Neural cell (in vitro differentiated cells): Measurements from ENCODE around the gene SEMA3B. TPM values are rescaled to one million over a fixed set of nuclear protein-coding genes. Genes with fewer than 3 reads are reported as not detected.

Experiments used
- H2AFZ ChIP-seq: fragments of 200-600, 300-800 bp; sonication (generic), shearing (Covaris generic); 2 replicates; pipeline ENCODE4 v1.6.0; 2014; ENCODE audit warnings: low read depth, mild to moderate bottlenecking, antibody characterized with exemption, low read length, moderate library complexity
- H3F3A ChIP-seq: fragments of 200-600 bp; shearing (Covaris generic); 2 replicates; pipeline ENCODE4 v1.6.1; 2016; ENCODE audit warnings: mild to moderate bottlenecking, moderate library complexity, mixed read lengths, antibody characterized with exemption, low read length; ENCODE audit not compliant: insufficient read depth, poor library complexity, severe bottlenecking
- H3K27ac ChIP-seq: fragments of 200-600, 300-800 bp; sonication (generic), shearing (Covaris generic); 2 replicates; pipeline ENCODE4 v1.5.1; 2014; ENCODE audit warnings: mild to moderate bottlenecking, low read length, moderate library complexity
- H3K27me3 ChIP-seq: fragments of 300-800, 200-600 bp; sonication (generic), shearing (Covaris generic); 2 replicates; pipeline ENCODE4 v1.6.0; 2014; ENCODE audit warnings: mild to moderate bottlenecking, low read depth, low read length, moderate library complexity; ENCODE audit not compliant: insufficient read depth
- H3K36me3 ChIP-seq: fragments of 300-800, 200-600 bp; sonication (generic), shearing (Covaris generic); 2 replicates; pipeline ENCODE4 v1.5.1; 2014; ENCODE audit warnings: mild to moderate bottlenecking, antibody characterized with exemption, low read length, moderate library complexity; ENCODE audit not compliant: insufficient read depth
- H3K4me2 ChIP-seq: fragments of 300-800, 200-600 bp; sonication (generic), shearing (Covaris generic); 2 replicates; pipeline ENCODE4 v1.6.0; 2014; ENCODE audit warnings: mild to moderate bottlenecking, low read length
- H3K4me3 ChIP-seq: fragments of 300-800, 200-600 bp; sonication (generic), shearing (Covaris generic); 2 replicates; pipeline ENCODE4 v1.5.1; 2014; ENCODE audit warnings: mild to moderate bottlenecking, low read length, moderate library complexity
- H3K79me2 ChIP-seq: fragments of 200-600 bp; shearing (Covaris generic); replicated peaks from 2 replicates; pipeline ENCODE4 v1.6.0; 2014; ENCODE audit warnings: mild to moderate bottlenecking, low read length, moderate library complexity; ENCODE audit not compliant: insufficient read depth
- H3K9ac ChIP-seq: fragments of 300-800, 200-600 bp; sonication (generic), shearing (Covaris generic); 2 replicates; pipeline ENCODE4 v1.6.1; 2016; ENCODE audit warnings: mild to moderate bottlenecking, low read length, mixed read lengths
- H3K9me2 ChIP-seq: fragments of 200-600 bp; shearing (Covaris generic); 2 replicates; pipeline ENCODE4 v1.6.1; 2016; ENCODE audit warnings: mild to moderate bottlenecking, low read length, mixed read lengths; ENCODE audit not compliant: insufficient read depth
- H3K9me3 ChIP-seq: fragments of 200-600, 300-800 bp; sonication (generic), shearing (Covaris generic); 2 replicates; pipeline ENCODE4 v1.6.1; 2016; ENCODE audit warnings: mild to moderate bottlenecking, mixed run types, low read length, moderate library complexity, mixed read lengths
- H4K20me1 ChIP-seq: fragments of 200-600 bp; shearing (Covaris generic); 2 replicates; pipeline ENCODE4 v1.6.1; 2016; ENCODE audit warnings: mild to moderate bottlenecking, mixed run types; ENCODE audit not compliant: insufficient read depth
- CTCF ChIP-seq: fragments of 450-650 bp; IDR thresholded peaks from 2 replicates; pipeline ENCODE4 v1.5.1; 2014; ENCODE audit warnings: antibody characterized with exemption, mild to moderate bottlenecking, moderate library complexity; ENCODE audit not compliant: poor library complexity, severe bottlenecking
- EP300 ChIP-seq: fragments of 450-650 bp; conservative IDR thresholded peaks from 2 replicates; pipeline ENCODE4 v1.6.1; 2014; ENCODE audit warnings: antibody characterized with exemption, mild to moderate bottlenecking, moderate library complexity; ENCODE audit not compliant: poor library complexity, severe bottlenecking
- EZH2 ChIP-seq: fragments of 200-600, 300-800 bp; shearing (Covaris generic), sonication (generic); IDR thresholded peaks from 2 replicates; pipeline ENCODE4 v1.6.1; 2014; ENCODE audit warnings: antibody characterized with exemption, low read length, borderline replicate concordance, mild to moderate bottlenecking; ENCODE audit not compliant: insufficient read depth, poor library complexity, severe bottlenecking
- MXI1 ChIP-seq: fragments of 450-650 bp; conservative IDR thresholded peaks from 2 replicates; pipeline ENCODE4 v1.6.1; 2014; ENCODE audit warnings: antibody characterized with exemption, mild to moderate bottlenecking; ENCODE audit not compliant: poor library complexity, severe bottlenecking
- POLR2AphosphoS5 ChIP-seq: IDR thresholded peaks from 2 replicates; pipeline ENCODE4 v1.6.1; 2012
- RAD21 ChIP-seq: fragments of 450-650 bp; conservative IDR thresholded peaks from 2 replicates; pipeline ENCODE4 v1.6.1; 2014; ENCODE audit warnings: antibody characterized with exemption, mild to moderate bottlenecking, moderate library complexity
- REST ChIP-seq: IDR thresholded peaks from 2 replicates; pipeline ENCODE4 v1.6.1; 2012; ENCODE audit warnings: borderline replicate concordance
- SMC3 ChIP-seq: fragments of 450-650 bp; conservative IDR thresholded peaks from 2 replicates; pipeline ENCODE4 v1.6.1; 2014; ENCODE audit warnings: antibody characterized with exemption, mild to moderate bottlenecking, moderate library complexity; ENCODE audit not compliant: poor library complexity
- TAF1 ChIP-seq: IDR thresholded peaks from 2 replicates; pipeline ENCODE4 v1.6.1; 2012; ENCODE audit warnings: low read depth
- polyA plus RNA-seq: library from polyadenylated mRNA; depleted of rRNA; stranded (reverse); fragments of >200 nt; gene quantifications from 2 replicates; pipeline ENCODE4 v1.2.3, GENCODE V29; 2014

The SEMA3B gene
- polyA plus RNA-seq, 1 donor from 2014 or later: 7.8 TPM

- Histone ChIP-seq H3F3A (peaks cover 5% of the 10 kb centered on the region), H3K79me2 (no peaks in the 10 kb centered on the region), H3K36me3 (peaks cover 5% of the 10 kb centered on the region), H4K20me1 (no peaks in the 10 kb centered on the region), H2AFZ (no peak overlapping the region), H3K4me2 (no peak overlapping the region), H3K9me3 (no peaks in the 10 kb centered on the region), H3K4me3 (no peak overlapping the region), H3K9ac (peak overlapping the region; percentile 95), H3K27me3 (no peaks in the 10 kb centered on the region), H3K9me2 (no peaks in the 10 kb centered on the region), H3K27ac (no peak overlapping the region)
- no peak for TF ChIP-seq TAF1
These were observed 10.0 kb upstream of the SEMA3B start for GRCh38 chr3:50258979-50259378.

- H4K20me1 ChIP-seq: no peaks in the 10 kb centered on the region
- peak overlapping the region; percentile 69 for H3K4me3 ChIP-seq
- peaks cover 5% of the 10 kb centered on the region for H3F3A ChIP-seq
- no peak overlapping the region for H2AFZ ChIP-seq
- peak overlapping the region; percentile 90 for H3K27ac ChIP-seq
- H3K9ac ChIP-seq: peak overlapping the region; percentile 95
- H3K4me2 ChIP-seq: no peak overlapping the region
- H3K36me3 ChIP-seq: peaks cover 5% of the 10 kb centered on the region
- TF ChIP-seq SMC3 (no peak), TAF1 (peak; percentile 6)
- no peaks in the 10 kb centered on the region for H3K27me3 ChIP-seq
- H3K9me3 ChIP-seq: no peaks in the 10 kb centered on the region
- no peaks in the 10 kb centered on the region for H3K79me2 ChIP-seq
- no peaks in the 10 kb centered on the region for H3K9me2 ChIP-seq
These were observed 9.4 kb upstream of the SEMA3B start for GRCh38 chr3:50259432-50260026.

- peak overlapping the region; percentile 69 for H3K4me3 ChIP-seq
- H3K27ac ChIP-seq: peak overlapping the region; percentile 90
- H3K4me2 ChIP-seq: peak overlapping the region; percentile 59
- H3K9me2 ChIP-seq: no peaks in the 10 kb centered on the region
- no peaks in the 10 kb centered on the region for H3K9me3 ChIP-seq
- peaks cover 5% of the 10 kb centered on the region for H3K36me3 ChIP-seq
- H3K79me2 ChIP-seq: no peaks in the 10 kb centered on the region
- TF ChIP-seq TAF1 (no peak), EZH2 (no peak), SMC3 (peak; percentile 78), POLR2AphosphoS5 (peak; percentile 64), MXI1 (peak; percentile 52), CTCF (peak; percentile 98), REST (peak; percentile 42), RAD21 (peak; percentile 71), EP300 (peak; percentile 55)
- peaks cover 5% of the 10 kb centered on the region for H3F3A ChIP-seq
- peak overlapping the region; percentile 33 for H2AFZ ChIP-seq
- no peaks in the 10 kb centered on the region for H3K27me3 ChIP-seq
- H3K9ac ChIP-seq: peak overlapping the region; percentile 95
- H4K20me1 ChIP-seq: no peaks in the 10 kb centered on the region
These were observed 8.7 kb upstream of the SEMA3B start for GRCh38 chr3:50260027-50260941.
